Choroid plexus epithelial cell (primary cell): ENCODE data around the gene CCBE1.

ENCODE experiments used
- DNase-seq: peaks from one replicate; pipeline ENCODE4 v3.0.0-alpha.2; 2010; ENCODE audit warnings: low read depth
- H3K4me3 ChIP-seq: 2 replicates; pipeline ENCODE4 v1.5.1; 2011; ENCODE audit warnings: low read depth, mild to moderate bottlenecking, control low read depth, low read length, moderate library complexity
- CTCF ChIP-seq: conservative IDR thresholded peaks from 2 replicates; pipeline ENCODE4 v1.5.1; 2011; ENCODE audit warnings: low read depth, mild to moderate bottlenecking, control low read depth, inconsistent platforms, low read length, moderate library complexity

Gene CCBE1

GRCh38 chr18:59385191-59385590 is 312.0 kb downstream of the CCBE1 start:
- H3K4me3 ChIP-seq, result no peak overlapping the region
- no peak for TF ChIP-seq CTCF
- DNase-seq, result no peak

- no peak for DNase-seq
- no peak for TF ChIP-seq CTCF
- no peak overlapping the region for H3K4me3 ChIP-seq
Observed at GRCh38 chr18:59383851-59384250, 313.4 kb downstream of the CCBE1 start.

- H3K4me3 ChIP-seq, result no peak overlapping the region
- no peak for TF ChIP-seq CTCF
- no peak for DNase-seq
Observed at GRCh38 chr18:59382383-59382782, 314.8 kb downstream of the CCBE1 start.

- no peak for TF ChIP-seq CTCF
- no peak for DNase-seq
- no peak overlapping the region for H3K4me3 ChIP-seq
Observed at GRCh38 chr18:59381949-59382348, 315.3 kb downstream of the CCBE1 start.
